GM23248 (cell line): ENCODE results near the gene ATXN7L1. TPM values are rescaled to one million over a fixed set of nuclear protein-coding genes. Genes with fewer than 3 reads are reported as not detected.
"Not testable (repeated sequence)": the region's sequence is repeated elsewhere in the genome, so short reads cannot be mapped to it uniquely, and the experiment has no call there.

Experiments
- DNase-seq: peaks from one replicate; pipeline ENCODE4 v3.0.0-alpha.2; 2015
- H2AFZ ChIP-seq: fragments of 200-600 bp; sonication (generic); 2 replicates; pipeline ENCODE4 v1.6.1; 2016; ENCODE audit warnings: antibody characterized with exemption
- H3F3A ChIP-seq: fragments of 200-600 bp; sonication (generic); 2 replicates; pipeline ENCODE4 v1.6.1; 2016; ENCODE audit warnings: mild to moderate bottlenecking, antibody characterized with exemption, mixed run types; ENCODE audit not compliant: insufficient read depth
- H3K27ac ChIP-seq: fragments of 200-600 bp; sonication (generic); 2 replicates; pipeline ENCODE4 v1.5.1; 2016; ENCODE audit warnings: mild to moderate bottlenecking
- H3K27me3 ChIP-seq: fragments of 200-600 bp; sonication (generic); replicated peaks from 2 replicates; pipeline ENCODE4 v1.6.1; 2016; ENCODE audit warnings: mild to moderate bottlenecking; ENCODE audit not compliant: insufficient read depth
- H3K36me3 ChIP-seq: fragments of 200-600 bp; sonication (generic); 2 replicates; pipeline ENCODE4 v1.6.1; 2016; ENCODE audit warnings: low read depth, mild to moderate bottlenecking
- H3K4me1 ChIP-seq: fragments of 200-600 bp; sonication (generic); 2 replicates; pipeline ENCODE4 v1.6.1; 2016; ENCODE audit warnings: mild to moderate bottlenecking; ENCODE audit not compliant: insufficient read depth
- H3K4me2 ChIP-seq: fragments of 200-600 bp; sonication (generic); one replicate; pipeline ENCODE4 v1.6.1; 2016; ENCODE audit warnings: mild to moderate bottlenecking; ENCODE audit not compliant: unreplicated experiment
- H3K4me3 ChIP-seq: fragments of 200-600 bp; sonication (generic); 2 replicates; pipeline ENCODE4 v1.5.1; 2016; ENCODE audit warnings: mild to moderate bottlenecking
- H3K79me2 ChIP-seq: fragments of 200-600 bp; sonication (generic); 2 replicates; pipeline ENCODE4 v1.6.1; 2016; ENCODE audit warnings: mild to moderate bottlenecking; ENCODE audit not compliant: insufficient read depth
- H3K9ac ChIP-seq: fragments of 200-600 bp; sonication (generic); 2 replicates; pipeline ENCODE4 v1.6.1; 2016; ENCODE audit warnings: mild to moderate bottlenecking
- H3K9me2 ChIP-seq: fragments of 200-600 bp; sonication (generic); 2 replicates; pipeline ENCODE4 v1.6.1; 2016; ENCODE audit warnings: mixed run types, mild to moderate bottlenecking, moderate library complexity; ENCODE audit not compliant: insufficient read depth
- H3K9me3 ChIP-seq: fragments of 200-600 bp; sonication (generic); one replicate; pipeline ENCODE4 v1.6.1; 2017; ENCODE audit warnings: low read depth
- H4K20me1 ChIP-seq: fragments of 200-600 bp; sonication (generic); 2 replicates; pipeline ENCODE4 v1.6.0; 2016; ENCODE audit not compliant: insufficient read depth
- EZH2 ChIP-seq: fragments of 200-600 bp; sonication (generic); IDR thresholded peaks from 2 replicates; pipeline ENCODE4 v1.6.1; 2018; ENCODE audit warnings: antibody characterized with exemption, mild to moderate bottlenecking; ENCODE audit not compliant: insufficient read depth, poor library complexity, severe bottlenecking
- EZH2phosphoT487 ChIP-seq: fragments of 200-600 bp; sonication (generic); IDR thresholded peaks from 2 replicates; pipeline ENCODE4 v1.6.1; 2018; ENCODE audit warnings: antibody characterized with exemption, moderate library complexity, mild to moderate bottlenecking, low read depth; ENCODE audit not compliant: insufficient read depth
- WGBS, 2 experiments: methylation state at CpG; one replicate each; pipeline ENCODE4 v1.1.6; 2015 to 2017; ENCODE audit warnings: low lambda C conversion rate in 2 of 2, low coverage in 1 of 2; ENCODE audit errors: missing lambda C conversion rate in 2 of 2; 5-methylcytosine and 5-hydroxymethylcytosine counted together
- in situ Hi-C: fragments of 300-500 bp; cut with MboI; formaldehyde crosslinking; loops from 2 replicates; pipeline ENCODE4 v1.15.0; 2020
- polyA plus RNA-seq: library from polyadenylated mRNA; unstranded; fragments of >200 nt; fragmentation: Nextera tagmentation; extraction: Ambion mirVana; gene quantifications from 2 replicates; pipeline ENCODE4 v1.2.1, GENCODE V29; 2016
- total RNA-seq: library from RNA; depleted of rRNA; stranded (reverse); fragments of >200 nt; shearing (Covaris generic); gene quantifications from 2 replicates; pipeline ENCODE4 v1.2.3, GENCODE V29; 2014

Gene ATXN7L1
- total and polyA plus RNA-seq, 2 experiments from 2014 or later: 3.7 to 4.5 TPM

DNA sequence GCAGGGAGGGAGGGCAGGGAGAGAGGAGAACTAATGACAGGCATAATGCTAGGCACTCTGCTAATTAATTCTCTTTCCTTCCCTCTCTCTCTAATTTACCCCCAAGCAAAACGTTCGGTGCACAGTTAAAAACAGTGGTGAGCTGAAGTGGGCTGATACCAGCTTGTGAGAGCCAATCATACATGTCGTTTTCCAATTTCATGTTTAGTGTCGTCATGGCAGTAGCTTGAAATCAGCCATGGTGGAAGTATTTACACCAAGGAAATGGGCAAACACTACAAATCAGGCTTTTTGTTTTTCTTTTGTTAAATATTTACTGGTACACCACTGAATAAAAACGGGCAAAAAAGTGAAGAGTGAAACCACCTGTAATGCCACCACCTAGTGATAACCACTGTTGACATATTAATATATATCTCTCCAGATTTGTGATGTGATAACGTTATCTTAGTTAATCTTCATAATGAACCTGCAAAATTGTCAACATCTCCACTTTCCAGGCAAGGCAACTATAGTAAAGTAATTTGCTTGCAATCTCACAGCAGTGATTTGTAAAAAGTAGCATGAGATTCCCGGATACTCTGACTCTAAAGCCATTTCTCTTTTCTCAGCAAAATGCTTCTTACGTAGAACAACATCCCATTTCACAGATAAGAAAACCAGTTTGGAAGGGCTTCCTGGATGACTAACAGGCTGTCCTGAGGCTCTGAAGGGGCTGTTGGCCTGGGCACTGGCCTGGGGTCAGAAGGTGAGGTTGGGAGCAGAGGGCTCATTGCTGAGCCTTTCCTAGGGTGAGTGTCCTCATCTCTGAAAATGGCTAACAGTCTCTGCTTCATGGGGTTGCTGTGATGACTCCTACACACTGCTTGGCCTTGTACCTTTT is 83.7 kb downstream of the ATXN7L1 start:
- 91% methylated on average over 8 of the region's 8 CpGs for WGBS, 2 experiments
- no peaks in the 10 kb centered on the region for H3K36me3 ChIP-seq
- no peaks in the 10 kb centered on the region for H3K9me2 ChIP-seq
- no peak overlapping the region for H2AFZ ChIP-seq
- H3K4me2 ChIP-seq: no peak overlapping the region
- no peaks in the 10 kb centered on the region for H3K79me2 ChIP-seq
- no peaks in the 10 kb centered on the region for H3K9me3 ChIP-seq
- H3K27ac ChIP-seq: no peak overlapping the region
- H3K27me3 ChIP-seq: no peaks in the 10 kb centered on the region
- no peak overlapping the region for H3K9ac ChIP-seq
- no peak for TF ChIP-seq EZH2phosphoT487
- no peak for DNase-seq
- peaks cover 28% of the 10 kb centered on the region for H3K4me1 ChIP-seq
- no peak overlapping the region for H3K4me3 ChIP-seq
- 0 out of 2 replicates have a peak, but pooled peaks cover 6% of the 10 kb centered on the region for H3F3A ChIP-seq
- H4K20me1 ChIP-seq: no peaks in the 10 kb centered on the region
- in situ Hi-C loops: no loop called here

- 90 to 93% methylated on average over 8 of the region's 8 CpGs for WGBS, 2 experiments
- no peaks in the 10 kb centered on the region for H3K79me2 ChIP-seq
- in situ Hi-C loops: no loop called here
- no peaks in the 10 kb centered on the region for H3K27me3 ChIP-seq
- no peak overlapping the region for H2AFZ ChIP-seq
- H3K9ac ChIP-seq: no peak overlapping the region
- no peak overlapping the region for H3K4me2 ChIP-seq
- H4K20me1 ChIP-seq: no peaks in the 10 kb centered on the region
- H3K9me3 ChIP-seq: no peaks in the 10 kb centered on the region
- no peaks in the 10 kb centered on the region for H3K9me2 ChIP-seq
- DNase-seq: no peak
- H3F3A ChIP-seq: 0 out of 2 replicates have a peak, but pooled peaks cover 6% of the 10 kb centered on the region
- no peak overlapping the region for H3K27ac ChIP-seq
- H3K4me1 ChIP-seq: peaks cover 28% of the 10 kb centered on the region
- no peak overlapping the region for H3K4me3 ChIP-seq
- no peaks in the 10 kb centered on the region for H3K36me3 ChIP-seq
- no peak for TF ChIP-seq EZH2
- TF ChIP-seq EZH2phosphoT487: no peak
Observed at GRCh38 chr7:105791926-105792325, 84.5 kb downstream of the ATXN7L1 start.

GRCh38 chr7:105790996-105791395 is 85.4 kb downstream of the ATXN7L1 start:
- H3K79me2 ChIP-seq: no peaks in the 10 kb centered on the region
- H3K9me2 ChIP-seq: no peaks in the 10 kb centered on the region
- H3F3A ChIP-seq: 0 out of 2 replicates have a peak, but pooled peaks cover 6% of the 10 kb centered on the region
- H3K4me2 ChIP-seq: no peak overlapping the region
- no peaks in the 10 kb centered on the region for H3K9me3 ChIP-seq
- TF ChIP-seq EZH2phosphoT487 (no peak), EZH2 (no peak)
- in situ Hi-C loops: no loop called here
- H2AFZ ChIP-seq: no peak overlapping the region
- H3K9ac ChIP-seq: no peak overlapping the region
- peaks cover 20% of the 10 kb centered on the region for H3K4me1 ChIP-seq
- no peaks in the 10 kb centered on the region for H4K20me1 ChIP-seq
- no peaks in the 10 kb centered on the region for H3K36me3 ChIP-seq
- DNase-seq: no peak
- H3K4me3 ChIP-seq: no peak overlapping the region
- no peak overlapping the region for H3K27ac ChIP-seq
- WGBS, 2 experiments: 88% methylated on average over 3 of the region's 3 CpGs
- no peaks in the 10 kb centered on the region for H3K27me3 ChIP-seq

DNA sequence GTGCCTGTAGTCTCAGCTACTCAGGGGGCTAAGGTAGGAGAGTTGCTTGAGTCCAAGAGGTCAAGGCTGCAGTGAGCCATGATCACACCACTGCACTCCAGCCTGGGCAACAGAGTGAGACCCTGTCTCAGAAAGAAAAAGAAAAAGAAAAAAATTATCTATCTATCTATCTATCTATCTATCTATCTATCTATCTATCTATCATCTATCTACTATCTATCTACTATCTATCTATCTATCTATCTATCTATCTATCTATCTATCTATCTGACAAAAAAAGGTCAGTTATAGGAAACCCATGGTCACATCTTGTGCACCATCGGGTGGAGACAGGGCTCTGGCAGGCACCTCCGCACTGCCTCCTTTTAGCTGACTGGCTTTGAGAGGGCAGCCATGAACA is 85.9 kb downstream of the ATXN7L1 start:
- H3K27me3 ChIP-seq, in situ Hi-C loops, H3K4me2 ChIP-seq, H3K9me2 ChIP-seq, H4K20me1 ChIP-seq, H3K27ac ChIP-seq, H3K4me3 ChIP-seq, H3K9me3 ChIP-seq, H3F3A ChIP-seq, DNase-seq, H3K79me2 ChIP-seq, H3K9ac ChIP-seq, H2AFZ ChIP-seq, H3K36me3 ChIP-seq: not testable (repeated sequence)
- peaks cover 15% of the 10 kb centered on the region for H3K4me1 ChIP-seq
- WGBS, 2 experiments: 100% methylated on average over 2 of the region's 2 CpGs
